Measurements from ENCODE around the gene CERT1. TPM values are rescaled to one million over a fixed set of nuclear protein-coding genes. Genes with fewer than 3 reads are reported as not detected.
"Not testable (repeated sequence)": the region's sequence is repeated elsewhere in the genome, so short reads cannot be mapped to it uniquely, and the experiment has no call there.

Gene CERT1, protein sequence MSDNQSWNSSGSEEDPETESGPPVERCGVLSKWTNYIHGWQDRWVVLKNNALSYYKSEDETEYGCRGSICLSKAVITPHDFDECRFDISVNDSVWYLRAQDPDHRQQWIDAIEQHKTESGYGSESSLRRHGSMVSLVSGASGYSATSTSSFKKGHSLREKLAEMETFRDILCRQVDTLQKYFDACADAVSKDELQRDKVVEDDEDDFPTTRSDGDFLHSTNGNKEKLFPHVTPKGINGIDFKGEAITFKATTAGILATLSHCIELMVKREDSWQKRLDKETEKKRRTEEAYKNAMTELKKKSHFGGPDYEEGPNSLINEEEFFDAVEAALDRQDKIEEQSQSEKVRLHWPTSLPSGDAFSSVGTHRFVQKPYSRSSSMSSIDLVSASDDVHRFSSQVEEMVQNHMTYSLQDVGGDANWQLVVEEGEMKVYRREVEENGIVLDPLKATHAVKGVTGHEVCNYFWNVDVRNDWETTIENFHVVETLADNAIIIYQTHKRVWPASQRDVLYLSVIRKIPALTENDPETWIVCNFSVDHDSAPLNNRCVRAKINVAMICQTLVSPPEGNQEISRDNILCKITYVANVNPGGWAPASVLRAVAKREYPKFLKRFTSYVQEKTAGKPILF
- 20.3 and 20.5 TPM in 2 replicates for polyA plus RNA-seq (2013)

DNA sequence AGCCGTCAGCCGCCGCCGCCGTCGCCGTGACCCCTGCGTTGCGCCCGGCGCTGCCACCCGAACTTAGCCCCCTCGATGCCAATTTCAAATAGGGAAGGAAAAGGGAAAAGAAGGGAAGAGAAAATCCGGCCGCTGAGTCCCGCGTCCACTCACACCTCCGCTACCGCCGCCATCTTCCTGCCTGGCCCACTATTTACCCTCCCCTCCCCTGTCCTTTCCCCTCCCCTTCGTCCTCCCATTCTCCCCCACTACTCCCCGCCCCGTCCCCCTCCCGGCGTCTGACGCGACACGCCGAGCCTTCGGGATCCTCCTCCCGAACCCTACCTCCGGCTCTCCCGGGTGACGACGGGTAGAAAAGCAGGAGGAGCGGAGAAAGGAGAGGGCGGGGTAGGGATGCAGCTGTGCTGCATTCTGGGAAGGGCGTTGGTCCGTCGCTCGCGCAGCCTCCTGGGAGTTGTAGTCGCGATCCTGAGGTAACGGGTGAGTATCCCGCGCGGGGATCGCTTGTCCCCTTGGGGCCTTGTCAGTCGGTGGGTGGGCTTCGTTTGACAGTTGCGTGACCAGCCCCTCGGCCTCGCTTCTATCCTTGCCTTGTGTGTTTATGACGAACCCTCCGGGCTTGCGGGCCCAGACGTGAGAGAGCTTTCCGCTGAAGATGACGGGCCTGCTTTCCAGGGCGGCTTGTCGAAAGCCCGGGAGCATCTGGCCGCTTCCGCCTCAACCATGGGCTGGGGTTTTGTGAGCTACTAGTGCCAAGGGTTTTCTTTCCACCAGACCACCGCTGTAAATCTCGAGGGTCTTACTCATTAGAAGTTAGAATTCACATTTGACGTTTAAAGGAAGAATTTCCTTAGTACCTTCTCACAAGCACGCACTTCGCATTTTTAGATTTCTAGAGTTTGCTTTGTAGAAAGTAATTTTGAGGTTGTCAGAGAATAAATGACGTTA, at the start of gene CERT1, which contains the start of gene POLK:
CERT1 (minus strand) TSS at position 195 of the 948 bp plus-strand sequence. CDS start 422 bp downstream, outside the sequence.
POLK (plus strand) TSS at position 457 of the 948 bp plus-strand sequence.
- H3K79me1 ChIP-seq (ENCODE audit: low read length), result peaks cover 7% of the 10 kb centered on the region
- H3K4me2 ChIP-seq (ENCODE audit: low read length), result peak within 1 kb of the TSS; percentile 99
- H2BK12ac ChIP-seq (ENCODE audit: low read length), result no peak within 1 kb of the TSS
- H3K14ac ChIP-seq (ENCODE audit: low read length), result peak within 1 kb of the TSS; percentile 79
- no peak within 1 kb of the TSS for H2AK5ac ChIP-seq (ENCODE audit: low read length)
- H2AFZ ChIP-seq (ENCODE audit: insufficient read depth, low read length, poor library complexity), result peak within 1 kb of the TSS; percentile 82
- peaks cover 10% of the 10 kb centered on the region for H3K79me2 ChIP-seq (ENCODE audit: control insufficient read depth, insufficient read depth, low read length, poor library complexity)
- H3K4ac ChIP-seq (ENCODE audit: low read depth, low read length), result peak within 1 kb of the TSS; percentile 81
- peak within 1 kb of the TSS; percentile 82 for H4K12ac ChIP-seq (ENCODE audit: low read depth, low read length)
- H3K4me1 ChIP-seq (ENCODE audit: control insufficient read depth in 1 of 2, insufficient read depth in 2 of 2, low read length in 2 of 2), result peaks cover 0 to 2% of the 10 kb centered on the region in 2 experiments
- H4K8ac ChIP-seq (ENCODE audit: low read depth, low read length), result peak within 1 kb of the TSS; percentile 86
- H3K36me3 ChIP-seq (ENCODE audit: control insufficient read depth in 1 of 2, insufficient read depth in 2 of 2, low read length in 2 of 2), result no peaks in the 10 kb centered on the region
- peak within 1 kb of the TSS; percentile 90 for H3K9ac ChIP-seq (ENCODE audit: low read length)
- peak within 1 kb of the TSS; percentile 37 for H2BK120ac ChIP-seq (ENCODE audit: insufficient read depth, low read length, poor library complexity)
- peak within 1 kb of the TSS; percentile 83 for H3K18ac ChIP-seq (ENCODE audit: low read length)
- H3K4me3 ChIP-seq (ENCODE audit: low read depth, low read length), result peak within 1 kb of the TSS; percentile 99
- no CpG with 5 or more reads among the region's 71 CpGs for WGBS (ENCODE audit: extremely low coverage, insufficient coverage, insufficient read length)
- H3K23ac ChIP-seq (ENCODE audit: low read length), result no peak within 1 kb of the TSS
- H2BK5ac ChIP-seq (ENCODE audit: low read depth, low read length, poor library complexity), result peak within 1 kb of the TSS; percentile 25
- H3K9me3 ChIP-seq (ENCODE audit: insufficient read depth, low read depth, low read length), result no peaks in the 10 kb centered on the region
- peak within 1 kb of the TSS; percentile 68 for H4K91ac ChIP-seq (ENCODE audit: low read depth, low read length)
- no peaks in the 10 kb centered on the region for H3K27me3 ChIP-seq (ENCODE audit: insufficient read depth, low read length)
- DNase-seq, result peak; percentile 95 to 97
- peak within 1 kb of the TSS; percentile 62 for H3K27ac ChIP-seq (ENCODE audit: low read depth, low read length)

DNA sequence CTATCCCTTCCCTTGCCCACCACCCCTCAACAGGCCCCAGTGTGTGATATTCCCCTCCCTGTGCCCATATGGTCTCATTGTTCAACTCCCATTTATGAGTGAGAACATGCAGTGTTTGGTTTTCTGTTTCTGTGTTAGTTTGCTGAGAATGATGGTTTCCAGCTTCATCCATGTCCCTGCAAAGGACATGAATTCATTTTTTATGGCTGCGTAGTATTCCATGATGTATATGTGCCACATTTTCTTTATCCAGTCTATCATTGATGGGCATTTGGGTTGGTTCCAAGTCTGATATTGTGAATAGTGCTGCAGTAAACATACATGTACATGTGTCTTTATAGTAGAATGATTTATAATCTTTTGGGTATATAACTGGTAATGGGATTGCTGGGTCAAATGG, 49.2 kb upstream of the CERT1 start:
- no CpG with 5 or more reads among the region's 1 CpG for WGBS (ENCODE audit: extremely low coverage, insufficient coverage, insufficient read length)
- not testable (repeated sequence) for H3K79me2 ChIP-seq (ENCODE audit: control insufficient read depth, insufficient read depth, low read length, poor library complexity); H3K36me3 ChIP-seq (ENCODE audit: control insufficient read depth in 1 of 2, insufficient read depth in 2 of 2, low read length in 2 of 2); H2AK5ac ChIP-seq (ENCODE audit: low read length); H3K23ac ChIP-seq (ENCODE audit: low read length); H3K27me3 ChIP-seq (ENCODE audit: insufficient read depth, low read length); H2BK120ac ChIP-seq (ENCODE audit: insufficient read depth, low read length, poor library complexity); H3K18ac ChIP-seq (ENCODE audit: low read length); H4K91ac ChIP-seq (ENCODE audit: low read depth, low read length); DNase-seq; H4K12ac ChIP-seq (ENCODE audit: low read depth, low read length); H3K4me2 ChIP-seq (ENCODE audit: low read length); H3K9ac ChIP-seq (ENCODE audit: low read length); H4K8ac ChIP-seq (ENCODE audit: low read depth, low read length); H3K4me3 ChIP-seq (ENCODE audit: low read depth, low read length); H2BK12ac ChIP-seq (ENCODE audit: low read length); H3K4ac ChIP-seq (ENCODE audit: low read depth, low read length); H2AFZ ChIP-seq (ENCODE audit: insufficient read depth, low read length, poor library complexity); H3K79me1 ChIP-seq (ENCODE audit: low read length); H3K14ac ChIP-seq (ENCODE audit: low read length); H3K9me3 ChIP-seq (ENCODE audit: insufficient read depth, low read depth, low read length); H3K4me1 ChIP-seq (ENCODE audit: control insufficient read depth in 1 of 2, insufficient read depth in 2 of 2, low read length in 2 of 2); H3K27ac ChIP-seq (ENCODE audit: low read depth, low read length); H2BK5ac ChIP-seq (ENCODE audit: low read depth, low read length, poor library complexity)

GRCh38 chr5:75558981-75559632, 47.7 kb upstream of the CERT1 start:
- Histone ChIP-seq H4K12ac (ENCODE audit: low read depth, low read length) (no peak overlapping the region), H2AFZ (ENCODE audit: insufficient read depth, low read length, poor library complexity) (no peak overlapping the region), H3K79me2 (ENCODE audit: control insufficient read depth, insufficient read depth, low read length, poor library complexity) (no peaks in the 10 kb centered on the region), H2BK12ac (ENCODE audit: low read length) (no peak overlapping the region), H3K18ac (ENCODE audit: low read length) (no peak overlapping the region), H3K9me3 (ENCODE audit: insufficient read depth, low read depth, low read length) (no peaks in the 10 kb centered on the region), H3K4me3 (ENCODE audit: low read depth, low read length) (no peak overlapping the region), H3K14ac (ENCODE audit: low read length) (no peak overlapping the region), H2AK5ac (ENCODE audit: low read length) (no peak overlapping the region), H3K27ac (ENCODE audit: low read depth, low read length) (no peak overlapping the region), H3K4me2 (ENCODE audit: low read length) (no peak overlapping the region), H3K79me1 (ENCODE audit: low read length) (no peaks in the 10 kb centered on the region), H4K91ac (ENCODE audit: low read depth, low read length) (no peak overlapping the region), H3K4ac (ENCODE audit: low read depth, low read length) (no peak overlapping the region), H3K27me3 (ENCODE audit: insufficient read depth, low read length) (no peaks in the 10 kb centered on the region), H3K36me3 (ENCODE audit: control insufficient read depth in 1 of 2, insufficient read depth in 2 of 2, low read length in 2 of 2) (peaks cover 0 to 8% of the 10 kb centered on the region in 2 experiments), H2BK120ac (ENCODE audit: insufficient read depth, low read length, poor library complexity) (no peak overlapping the region), H3K23ac (ENCODE audit: low read length) (no peak overlapping the region), H4K8ac (ENCODE audit: low read depth, low read length) (no peak overlapping the region), H3K9ac (ENCODE audit: low read length) (no peak overlapping the region), H3K4me1 (ENCODE audit: control insufficient read depth in 1 of 2, insufficient read depth in 2 of 2, low read length in 2 of 2) (no peaks in the 10 kb centered on the region), H2BK5ac (ENCODE audit: low read depth, low read length, poor library complexity) (no peak overlapping the region)
- DNase-seq, result no peak
- no CpG with 5 or more reads among the region's 4 CpGs for WGBS (ENCODE audit: extremely low coverage, insufficient coverage, insufficient read length)

DNA sequence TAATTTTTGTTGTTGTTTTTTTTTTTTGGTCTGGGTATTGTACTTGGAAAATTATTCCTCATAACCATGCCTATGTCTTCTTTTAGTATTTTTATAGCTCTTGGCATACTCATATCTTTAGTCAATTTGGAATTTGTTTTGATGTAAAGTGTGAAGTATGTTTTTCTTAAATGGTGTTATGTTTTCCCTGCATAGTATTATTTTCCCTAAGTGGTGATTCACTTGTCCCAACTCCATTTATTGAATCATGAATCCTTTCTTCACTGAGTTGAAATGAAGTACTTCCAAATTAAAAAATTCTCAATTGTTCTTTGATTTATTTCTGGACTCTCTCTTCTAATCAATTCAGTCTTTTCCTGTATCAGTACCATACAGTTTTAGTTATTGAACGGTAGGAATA, 46.8 kb upstream of the CERT1 start:
- Histone ChIP-seq H3K4me3 (ENCODE audit: low read depth, low read length) (no peak overlapping the region), H3K4ac (ENCODE audit: low read depth, low read length) (no peak overlapping the region), H3K9me3 (ENCODE audit: insufficient read depth, low read depth, low read length) (no peaks in the 10 kb centered on the region), H2AFZ (ENCODE audit: insufficient read depth, low read length, poor library complexity) (no peak overlapping the region), H3K79me2 (ENCODE audit: control insufficient read depth, insufficient read depth, low read length, poor library complexity) (no peaks in the 10 kb centered on the region), H3K79me1 (ENCODE audit: low read length) (no peaks in the 10 kb centered on the region), H3K27ac (ENCODE audit: low read depth, low read length) (no peak overlapping the region), H4K12ac (ENCODE audit: low read depth, low read length) (no peak overlapping the region), H3K9ac (ENCODE audit: low read length) (no peak overlapping the region), H3K18ac (ENCODE audit: low read length) (no peak overlapping the region), H2BK5ac (ENCODE audit: low read depth, low read length, poor library complexity) (no peak overlapping the region), H2BK12ac (ENCODE audit: low read length) (no peak overlapping the region), H4K91ac (ENCODE audit: low read depth, low read length) (no peak overlapping the region), H3K4me2 (ENCODE audit: low read length) (no peak overlapping the region), H3K23ac (ENCODE audit: low read length) (no peak overlapping the region), H3K14ac (ENCODE audit: low read length) (no peak overlapping the region), H3K4me1 (ENCODE audit: control insufficient read depth in 1 of 2, insufficient read depth in 2 of 2, low read length in 2 of 2) (no peaks in the 10 kb centered on the region), H3K27me3 (ENCODE audit: insufficient read depth, low read length) (no peaks in the 10 kb centered on the region), H2BK120ac (ENCODE audit: insufficient read depth, low read length, poor library complexity) (no peak overlapping the region), H3K36me3 (ENCODE audit: control insufficient read depth in 1 of 2, insufficient read depth in 2 of 2, low read length in 2 of 2) (peaks cover 0 to 8% of the 10 kb centered on the region in 2 experiments), H2AK5ac (ENCODE audit: low read length) (no peak overlapping the region), H4K8ac (ENCODE audit: low read depth, low read length) (no peak overlapping the region)
- no peak for DNase-seq
- no CpG with 5 or more reads among the region's 1 CpG for WGBS (ENCODE audit: extremely low coverage, insufficient coverage, insufficient read length)
